Stimulated activated CD8-positive, alpha-beta memory T cell treated with anti-CD3 and anti-CD28 coated beads, Interleukin-12 subunit alpha, Interleukin-12 subunit beta, amount 100 ng/mL, for 1 hour (primary cell): ENCODE data around the gene CASKIN2.
A peak's percentile ranks its signal among the peaks of the same experiment; 100 is the strongest.
"Not testable (repeated sequence)": the region's sequence is repeated elsewhere in the genome, so short reads cannot be mapped to it uniquely, and the experiment has no call there.

Experiments used
- DNase-seq: peaks from one replicate; pipeline ENCODE4 v3.0.0-alpha.2; 2020; ENCODE audit warnings: low read depth

CASKIN2 gene

GRCh38 chr17:75490173-75490743, 25.1 kb downstream of the CASKIN2 start:
- DNase-seq, result no peak

GRCh38 chr17:75489511-75489955, 25.8 kb downstream of the CASKIN2 start:
- no peak for DNase-seq

GRCh38 chr17:75488693-75489510, 26.4 kb downstream of the CASKIN2 start:
- no peak for DNase-seq

GRCh38 chr17:75487351-75488070, 27.8 kb downstream of the CASKIN2 start:
- DNase-seq, result peak; percentile 27

GRCh38 chr17:75486951-75487350, 28.4 kb downstream of the CASKIN2 start:
- no peak for DNase-seq

GRCh38 chr17:75486151-75486550, 29.2 kb downstream of the CASKIN2 start:
- no peak for DNase-seq

GRCh38 chr17:75485688-75486087, 29.6 kb downstream of the CASKIN2 start:
- no peak for DNase-seq

GRCh38 chr17:75482098-75482942, 33.0 kb downstream of the CASKIN2 start:
- DNase-seq, result no peak

GRCh38 chr17:75481194-75482068, 33.9 kb downstream of the CASKIN2 start:
- no peak for DNase-seq

- no peak for DNase-seq
These were observed 35.1 kb downstream of the CASKIN2 start for GRCh38 chr17:75480281-75480680.

GRCh38 chr17:75478508-75478907, 36.8 kb downstream of the CASKIN2 start:
- no peak for DNase-seq

GRCh38 chr17:75477490-75477862, 37.9 kb downstream of the CASKIN2 start:
- DNase-seq, result not testable (repeated sequence)

- no peak for DNase-seq
These were observed 38.4 kb downstream of the CASKIN2 start for GRCh38 chr17:75476752-75477489.

GRCh38 chr17:75476271-75476671, 39.1 kb downstream of the CASKIN2 start:
- DNase-seq, result no peak

- no peak for DNase-seq
These were observed 39.5 kb downstream of the CASKIN2 start for GRCh38 chr17:75475851-75476250.

GRCh38 chr17:75475144-75475835, 40.0 kb downstream of the CASKIN2 start:
- DNase-seq, result no peak

GRCh38 chr17:75474736-75475135, 40.6 kb downstream of the CASKIN2 start:
- DNase-seq, result no peak

GRCh38 chr17:75473246-75473645, 42.1 kb downstream of the CASKIN2 start:
- no peak for DNase-seq

- no peak for DNase-seq
These were observed 43.2 kb downstream of the CASKIN2 start for GRCh38 chr17:75472119-75472518.

- no peak for DNase-seq
These were observed 44.1 kb downstream of the CASKIN2 start for GRCh38 chr17:75471207-75471606.
